Gastrocnemius medialis (tissue), 4 donors: ENCODE results near the gene CDK5R1.

Experiments used
- POLR2A ChIP-seq, 2 donors: fragments of 450-650 bp; IDR thresholded peaks; one replicate each; pipeline ENCODE4 v1.6.1; 2017; ENCODE audit warnings: antibody characterized with exemption in 2 of 2, mild to moderate bottlenecking in 2 of 2, moderate library complexity in 2 of 2
- TF ChIP-seq, protein P1 (sequence below), 5 experiments: fragments of 450-650 bp in 3 of 5; fragments of 200-600 bp in 2 of 5; sonication (generic) in 2 of 5; IDR thresholded peaks in 4 of 5; conservative IDR thresholded peaks in 1 of 5; 1 replicate in 4 of 5; 2 replicates in 1 of 5; pipeline ENCODE4 v1.5.1; 2016 to 2019; ENCODE audit warnings: antibody characterized with exemption in 5 of 5, mild to moderate bottlenecking in 3 of 5, moderate library complexity in 3 of 5

- TF ChIP-seq, protein P1, sequence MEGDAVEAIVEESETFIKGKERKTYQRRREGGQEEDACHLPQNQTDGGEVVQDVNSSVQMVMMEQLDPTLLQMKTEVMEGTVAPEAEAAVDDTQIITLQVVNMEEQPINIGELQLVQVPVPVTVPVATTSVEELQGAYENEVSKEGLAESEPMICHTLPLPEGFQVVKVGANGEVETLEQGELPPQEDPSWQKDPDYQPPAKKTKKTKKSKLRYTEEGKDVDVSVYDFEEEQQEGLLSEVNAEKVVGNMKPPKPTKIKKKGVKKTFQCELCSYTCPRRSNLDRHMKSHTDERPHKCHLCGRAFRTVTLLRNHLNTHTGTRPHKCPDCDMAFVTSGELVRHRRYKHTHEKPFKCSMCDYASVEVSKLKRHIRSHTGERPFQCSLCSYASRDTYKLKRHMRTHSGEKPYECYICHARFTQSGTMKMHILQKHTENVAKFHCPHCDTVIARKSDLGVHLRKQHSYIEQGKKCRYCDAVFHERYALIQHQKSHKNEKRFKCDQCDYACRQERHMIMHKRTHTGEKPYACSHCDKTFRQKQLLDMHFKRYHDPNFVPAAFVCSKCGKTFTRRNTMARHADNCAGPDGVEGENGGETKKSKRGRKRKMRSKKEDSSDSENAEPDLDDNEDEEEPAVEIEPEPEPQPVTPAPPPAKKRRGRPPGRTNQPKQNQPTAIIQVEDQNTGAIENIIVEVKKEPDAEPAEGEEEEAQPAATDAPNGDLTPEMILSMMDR (IDR thresholded peaks at IDR 0.05 in 4 of 5, conservative IDR thresholded peaks at IDR 0.05 in 1 of 5): no peak
- TF ChIP-seq POLR2A (IDR thresholded peaks at IDR 0.05): no peak
Observed at GRCh38 chr17:32510466-32510865, 23.7 kb downstream of the CDK5R1 start.
